Naive B cell (primary cell): ENCODE measurements around the gene PARD6A. TPM values are rescaled to one million over a fixed set of nuclear protein-coding genes. Genes with fewer than 3 reads are reported as not detected.

ENCODE experiments used
- polyA plus RNA-seq, 6 donors: library from polyadenylated mRNA; unstranded; fragments of 300-500 nt; fragmentation: Illumina TruSeq; gene quantifications; one replicate each; pipeline ENCODE4 v1.2.3, GENCODE V29; 2021; ENCODE audit warnings: low read depth in 6 of 6

The PARD6A gene
- polyA plus RNA-seq, 6 donors from 2014 or later: 12.0 to 23.7 (median 16.1) TPM

Other genes starting within 250 kb of the PARD6A start
- under 1 TPM in 3 of 6 donors, not detected in 3; 0.17 to 0.23 (median 0.21) TPM for gene ZDHHC1, start 244.5 kb upstream of the PARD6A start, polyA plus RNA-seq
- gene HSD11B2, start 229.8 kb upstream of the PARD6A start, polyA plus RNA-seq: not detected
- 100 to 1,000 TPM; 136 to 255 (median 157) TPM for gene ATP6V0D1, start 179.8 kb upstream of the PARD6A start, polyA plus RNA-seq
- gene AGRP, start 177.4 kb upstream of the PARD6A start, polyA plus RNA-seq: not detected
- gene RIPOR1, start 132.1 kb upstream of the PARD6A start, polyA plus RNA-seq: 10 to 100 TPM in 5 of 6 donors, 1 to 10 TPM in 1; 3.4 to 34.5 (median 16.5) TPM
- 10 to 100 TPM; 40.2 to 93.3 (median 67.8) TPM for gene CTCF, start 98.4 kb upstream of the PARD6A start, polyA plus RNA-seq
- gene CARMIL2, start 15.8 kb upstream of the PARD6A start, polyA plus RNA-seq: 10 to 100 TPM in 4 of 6 donors, 1 to 10 TPM in 2; 9.4 to 23.2 (median 14.1) TPM
- gene ACD, start 700 bp upstream of the PARD6A start, polyA plus RNA-seq: 10 to 100 TPM; 31.3 to 52.8 (median 35.5) TPM
- 1 to 10 TPM in 5 of 6 donors, not detected in 1; 1.2 to 2.6 (median 2.2) TPM for gene ENKD1, start 5.8 kb downstream of the PARD6A start, polyA plus RNA-seq
- 10 to 100 TPM; 10.3 to 12.5 (median 11.1) TPM for gene C16orf86, start 5.9 kb downstream of the PARD6A start, polyA plus RNA-seq
- 10 to 100 TPM in 1 of 6 donors, 1 to 10 TPM in 5; 6.5 to 12.9 (median 8.4) TPM for gene GFOD2, start 58.4 kb downstream of the PARD6A start, polyA plus RNA-seq
- 10 to 100 TPM in 5 of 6 donors, 1 to 10 TPM in 1; 5.2 to 23.0 (median 11.7) TPM for gene RANBP10, start 145.6 kb downstream of the PARD6A start, polyA plus RNA-seq
- gene TSNAXIP1, start 145.9 kb downstream of the PARD6A start, polyA plus RNA-seq: not detected
- 100 to 1,000 TPM in 5 of 6 donors, 10 to 100 TPM in 1; 83.6 to 113 (median 105) TPM for gene THAP11, start 181.4 kb downstream of the PARD6A start, polyA plus RNA-seq
- gene NUTF2, start 186.0 kb downstream of the PARD6A start, polyA plus RNA-seq: 100 to 1,000 TPM; 126 to 148 (median 131) TPM
- 10 to 100 TPM in 3 of 6 donors, 1 to 10 TPM in 3; 7.6 to 15.1 (median 9.2) TPM for gene CENPT, start 186.7 kb downstream of the PARD6A start, polyA plus RNA-seq
- gene EDC4, start 212.1 kb downstream of the PARD6A start, polyA plus RNA-seq: 10 to 100 TPM in 5 of 6 donors, 1 to 10 TPM in 1; 6.7 to 28.6 (median 20.2) TPM
- gene NRN1L, start 223.9 kb downstream of the PARD6A start, polyA plus RNA-seq: under 1 TPM in 2 of 6 donors, not detected in 4; 0.64 to 0.90 TPM
- gene PSKH1, start 232.3 kb downstream of the PARD6A start, polyA plus RNA-seq: 10 to 100 TPM; 14.2 to 24.4 (median 17.4) TPM